ENCODE results near the gene ASPRV1. TPM values are rescaled to one million over a fixed set of nuclear protein-coding genes. Genes with fewer than 3 reads are reported as not detected.

Gene ASPRV1
- total and polyA plus RNA-seq, 10 of the 15 experiments (the other 5 are each of a cell fraction or from before 2014, with no cell fraction given), result 0.11 to 1.1 (median 0.33) TPM

DNA sequence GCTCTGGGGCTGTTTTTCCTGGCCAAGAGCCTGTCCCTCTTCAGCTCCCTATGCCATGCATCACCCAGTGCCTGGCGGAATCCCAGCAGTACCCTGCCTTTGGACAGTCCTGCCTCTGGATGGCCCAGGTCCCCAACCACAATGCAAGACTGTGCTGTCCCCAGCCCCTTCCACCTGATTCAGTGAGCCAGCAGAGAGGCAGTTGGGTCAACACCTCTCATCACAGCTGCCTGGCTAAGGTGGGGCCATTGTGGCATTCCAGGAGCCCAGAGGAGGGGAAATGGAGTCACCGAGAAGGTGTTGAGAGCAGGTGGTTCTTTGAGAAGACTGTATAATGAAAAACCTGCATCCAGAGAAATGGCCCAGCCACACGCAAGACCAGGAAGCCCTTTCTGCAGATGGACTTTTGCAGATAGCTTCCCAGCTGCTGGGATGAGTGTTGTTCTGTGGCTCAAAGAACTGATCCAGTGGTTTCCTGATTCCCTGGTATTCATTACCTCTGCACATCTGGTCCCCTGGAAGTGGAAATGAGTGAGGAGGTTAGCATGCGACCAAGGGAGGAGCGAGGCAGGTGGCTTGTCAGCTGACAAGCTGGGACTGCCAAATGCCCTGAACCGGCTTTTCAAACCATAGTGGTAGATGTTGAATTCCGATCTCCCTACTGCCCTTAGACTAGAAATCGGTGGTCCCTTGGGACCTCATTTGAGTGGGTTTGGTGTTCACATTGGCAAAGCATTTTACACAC is 1.7 kb upstream of the ASPRV1 start:
- Histone ChIP-seq H3K36me3 (ENCODE audit: control insufficient read depth in 2 of 2, insufficient read depth in 2 of 2, low read length in 1 of 2) (no peaks in the 10 kb centered on the region), H4K20me1 (ENCODE audit: control insufficient read depth, insufficient read depth) (no peaks in the 10 kb centered on the region), H2AFZ (ENCODE audit: control insufficient read depth, low read depth, low read length) (no peak overlapping the region), H3K4me2 (ENCODE audit: control insufficient read depth, insufficient read depth) (no peak overlapping the region), H3K4me3 (no peak overlapping the region), H3K9me3 (replicated peaks; ENCODE audit: control insufficient read depth, insufficient read depth, low read length) (no peaks in the 10 kb centered on the region), H3K4me1 (ENCODE audit: control insufficient read depth, insufficient read depth, low read length) (peaks cover 6% of the 10 kb centered on the region), H3K79me2 (ENCODE audit: control insufficient read depth, insufficient read depth, low read length) (no peaks in the 10 kb centered on the region), H3K9ac (ENCODE audit: control insufficient read depth, insufficient read depth, low read length) (no peak overlapping the region), H3K27me3 (replicated peaks in 1 of 2; ENCODE audit: control insufficient read depth in 2 of 2, insufficient read depth in 2 of 2, low read length in 1 of 2) (no peaks in the 10 kb centered on the region), H3K27ac (ENCODE audit: control insufficient read depth, insufficient read depth) (no peak overlapping the region)
- SMC1A ChIA-PET (ENCODE audit: uncharacterized antibody, unreplicated experiment), result no interaction called here
- WGBS (ENCODE audit: insufficient coverage, insufficient replicate concordance, low lambda C conversion rate, missing lambda C conversion rate), result 55% methylated on average over 8 of the region's 8 CpGs
- FAIRE-seq (no peak), DNase-seq (ENCODE audit: low read depth, low spot score) (no peak), ATAC-seq (no peak)
- in situ Hi-C loops (cut with MboI) (no loop called here), intact Hi-C loops (cut with micrococcal nuclease; ENCODE audit: unreplicated experiment) (no loop called here)
- BruUV-seq (replicated peaks), result no TSS peak
- no peak for TF ChIP-seq ASH2L (IDR thresholded peaks at IDR 0.05; ENCODE audit: borderline replicate concordance, low read depth)
- no peak for TF ChIP-seq ESRRA (IDR thresholded peaks at IDR 0.05; ENCODE audit: low read length)
- no peak for TF ChIP-seq RELA (IDR thresholded peaks at IDR 0.05; ENCODE audit: borderline replicate concordance, partially characterized antibody)
- TF ChIP-seq MTA2 (IDR thresholded peaks at IDR 0.05; ENCODE audit: low read depth), result no peak
- TF ChIP-seq BACH1 (IDR thresholded peaks at IDR 0.05; ENCODE audit: borderline replicate concordance), result no peak
- TF ChIP-seq NFXL1 (IDR thresholded peaks at IDR 0.05; ENCODE audit: borderline replicate concordance), result no peak
- POLR2A ChIA-PET, result no interaction called here
- RAD21 ChIA-PET (ENCODE audit: unreplicated experiment), result no interaction called here
- CTCF ChIA-PET, result no interaction called here

DNA sequence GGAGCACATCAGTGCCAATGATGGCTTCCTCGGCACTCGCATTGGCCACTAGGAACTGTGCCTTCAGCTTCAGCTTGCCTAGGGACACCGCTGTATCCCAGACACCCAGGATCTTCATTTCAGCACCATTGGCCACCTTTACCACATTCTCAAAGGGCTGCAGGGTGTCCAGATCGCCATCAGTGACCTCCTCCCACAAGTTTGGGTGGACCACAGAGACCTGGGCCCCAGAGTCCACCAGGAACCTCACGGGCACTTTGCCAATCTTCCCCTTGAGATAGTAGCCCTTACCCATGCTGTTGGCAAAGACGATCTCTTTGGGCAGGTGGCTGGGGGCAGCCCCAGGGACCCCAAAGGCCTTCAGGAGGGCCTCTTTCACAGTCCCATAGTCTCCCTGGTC is 610 bp downstream of the ASPRV1 start:
- FAIRE-seq (no peak), DNase-seq (ENCODE audit: low read depth, low spot score) (no peak), ATAC-seq (no peak)
- BruUV-seq (replicated peaks), result no TSS peak
- H3K27ac ChIP-seq (ENCODE audit: control insufficient read depth, insufficient read depth), result no peak overlapping the region
- no peaks in the 10 kb centered on the region for H3K79me2 ChIP-seq (ENCODE audit: control insufficient read depth, insufficient read depth, low read length)
- POLR2A ChIA-PET, result no interaction called here
- no peaks in the 10 kb centered on the region for H4K20me1 ChIP-seq (ENCODE audit: control insufficient read depth, insufficient read depth)
- 69% methylated on average over 6 of the region's 6 CpGs for WGBS (ENCODE audit: insufficient coverage, insufficient replicate concordance, low lambda C conversion rate, missing lambda C conversion rate)
- SMC1A ChIA-PET (ENCODE audit: uncharacterized antibody, unreplicated experiment), result no interaction called here
- in situ Hi-C loops (cut with MboI), result no loop called here
- no peak overlapping the region for H2AFZ ChIP-seq (ENCODE audit: control insufficient read depth, low read depth, low read length)
- no peaks in the 10 kb centered on the region for H3K27me3 ChIP-seq (replicated peaks in 1 of 2; ENCODE audit: control insufficient read depth in 2 of 2, insufficient read depth in 2 of 2, low read length in 1 of 2)
- CTCF ChIA-PET, result no interaction called here
- H3K4me1 ChIP-seq (ENCODE audit: control insufficient read depth, insufficient read depth, low read length), result peaks cover 6% of the 10 kb centered on the region
- no peaks in the 10 kb centered on the region for H3K9me3 ChIP-seq (replicated peaks; ENCODE audit: control insufficient read depth, insufficient read depth, low read length)
- no peak overlapping the region for H3K4me2 ChIP-seq (ENCODE audit: control insufficient read depth, insufficient read depth)
- RAD21 ChIA-PET (ENCODE audit: unreplicated experiment), result no interaction called here
- intact Hi-C loops (cut with micrococcal nuclease; ENCODE audit: unreplicated experiment), result no loop called here
- H3K9ac ChIP-seq (ENCODE audit: control insufficient read depth, insufficient read depth, low read length), result no peak overlapping the region
- H3K4me3 ChIP-seq, result no peak overlapping the region
- H3K36me3 ChIP-seq (ENCODE audit: control insufficient read depth in 2 of 2, insufficient read depth in 2 of 2, low read length in 1 of 2), result no peaks in the 10 kb centered on the region
- no peak for TF ChIP-seq EGR1 (IDR thresholded peaks at IDR 0.05; ENCODE audit: borderline replicate concordance in 1 of 2, low read depth in 2 of 2, low read length in 2 of 2)
- TF ChIP-seq NR2C1 (IDR thresholded peaks at IDR 0.05), result no peak
- no peak for TF ChIP-seq ZBED1 (IDR thresholded peaks at IDR 0.05; ENCODE audit: borderline replicate concordance)
- no peak for TF ChIP-seq SMARCA5 (IDR thresholded peaks at IDR 0.05)
- TF ChIP-seq RB1 (IDR thresholded peaks at IDR 0.05; ENCODE audit: borderline replicate concordance), result no peak
- TF ChIP-seq CBFB (IDR thresholded peaks at IDR 0.05; ENCODE audit: low read depth), result no peak
- TF ChIP-seq ASH2L (IDR thresholded peaks at IDR 0.05; ENCODE audit: borderline replicate concordance, low read depth), result no peak
- no peak for TF ChIP-seq ZBTB4 (CRISPR knock-in tag; IDR thresholded peaks at IDR 0.05)
- TF ChIP-seq NBN (IDR thresholded peaks at IDR 0.05), result no peak
- TF ChIP-seq MYC (IDR thresholded peaks at IDR 0.05; ENCODE audit: insufficient read depth, insufficient read length, insufficient replicate concordance, low read length, severe bottlenecking), result no peak
